Measurements from ENCODE around the gene SH2D1B. TPM values are rescaled to one million over a fixed set of nuclear protein-coding genes. Genes with fewer than 3 reads are reported as not detected.

Gene SH2D1B
- total and polyA plus RNA-seq, 2 donors (not counting 1 experiment from before 2014, with no cell fraction given) = 0.15 TPM

GRCh38 chr1:162396201-162396906 is 15.6 kb downstream of the SH2D1B start:
- TF ChIP-seq EZH2 (IDR thresholded peaks at IDR 0.05; ENCODE audit: borderline replicate concordance, insufficient read depth, low read depth, low read length, poor library complexity, severe bottlenecking) (no peak), CTCF (IDR thresholded peaks at IDR 0.05) (no peak)

More at GRCh38 chr1:162396201-162396906, 15.6 kb downstream of the SH2D1B start:
- ATAC-seq (ENCODE audit: low read depth) = no peak
- no peaks in the 10 kb centered on the region for H3K9me3 Mint-ChIP-seq (ENCODE audit: insufficient read depth)
- H3K27ac Mint-ChIP-seq = no peak overlapping the region
- intact Hi-C loops (cut with micrococcal nuclease) = no loop called here
- Histone ChIP-seq H3K9me3 (ENCODE audit: control extremely low read depth in 1 of 3, control insufficient read depth in 2 of 3, insufficient read depth in 1 of 3, low read length in 2 of 3) (no peaks in the 10 kb centered on the region), H3K27me3 (replicated peaks in 1 of 4; ENCODE audit: control extremely low read depth in 1 of 4, control insufficient read depth in 3 of 4, insufficient read depth in 4 of 4, low read length in 3 of 4) (peaks cover 0 to 8% (median 2%) of the 10 kb centered on the region in 4 experiments), H3K4me1 (ENCODE audit: control insufficient read depth in 2 of 2, insufficient read depth in 2 of 2, low read length in 2 of 2) (no peaks in the 10 kb centered on the region), H4K20me1 (ENCODE audit: control insufficient read depth, insufficient read depth, low read length, poor library complexity, severe bottlenecking) (no peaks in the 10 kb centered on the region), H3K79me2 (ENCODE audit: control insufficient read depth, insufficient read depth, low read length) (no peaks in the 10 kb centered on the region), H2AFZ (ENCODE audit: insufficient read depth, low read depth, low read length, poor library complexity, severe bottlenecking) (no peak overlapping the region), H3K9ac (ENCODE audit: low read length) (no peak overlapping the region), H3K4me3 (ENCODE audit: control extremely low read depth in 1 of 5, extremely low read depth in 1 of 5, insufficient read depth in 1 of 5, low read depth in 2 of 5, low read length in 4 of 5) (no peak overlapping the region), H3K36me3 (replicated peaks in 1 of 2; ENCODE audit: control extremely low read depth in 1 of 2, control insufficient read depth in 1 of 2, extremely low read depth in 1 of 2, insufficient read depth in 2 of 2, low read length in 1 of 2) (no peaks in the 10 kb centered on the region), H3K27ac (ENCODE audit: low read length in 2 of 2) (no peak overlapping the region), H3K4me2 (replicated peaks; ENCODE audit: low read depth, low read length, poor library complexity, severe bottlenecking) (no peak overlapping the region)
- H3K4me1 Mint-ChIP-seq = no peaks in the 10 kb centered on the region
- no peak for DNase-seq
- ChIA-PET CTCF (no interaction called here), POLR2A (no interaction called here)
- H3K27me3 Mint-ChIP-seq = peaks cover 39% of the 10 kb centered on the region
- 55% methylated on average over 2 of the region's 3 CpGs for WGBS (ENCODE audit: insufficient coverage)
- H3K4me3 Mint-ChIP-seq = no peak overlapping the region

Data from B cell (primary cell).